Stimulated activated CD4-positive, alpha-beta T cell treated with anti-CD3 and anti-CD28 coated beads, TNF-alpha, amount 100 ng/mL, for 24 hours (primary cell): Measurements from ENCODE around the gene SAC3D1.

Experiments used
- DNase-seq, 3 experiments: peaks; one replicate each; pipeline ENCODE4 v3.0.0-alpha.2; 2020; ENCODE audit warnings: low read depth in 3 of 3

SAC3D1 gene

DNA sequence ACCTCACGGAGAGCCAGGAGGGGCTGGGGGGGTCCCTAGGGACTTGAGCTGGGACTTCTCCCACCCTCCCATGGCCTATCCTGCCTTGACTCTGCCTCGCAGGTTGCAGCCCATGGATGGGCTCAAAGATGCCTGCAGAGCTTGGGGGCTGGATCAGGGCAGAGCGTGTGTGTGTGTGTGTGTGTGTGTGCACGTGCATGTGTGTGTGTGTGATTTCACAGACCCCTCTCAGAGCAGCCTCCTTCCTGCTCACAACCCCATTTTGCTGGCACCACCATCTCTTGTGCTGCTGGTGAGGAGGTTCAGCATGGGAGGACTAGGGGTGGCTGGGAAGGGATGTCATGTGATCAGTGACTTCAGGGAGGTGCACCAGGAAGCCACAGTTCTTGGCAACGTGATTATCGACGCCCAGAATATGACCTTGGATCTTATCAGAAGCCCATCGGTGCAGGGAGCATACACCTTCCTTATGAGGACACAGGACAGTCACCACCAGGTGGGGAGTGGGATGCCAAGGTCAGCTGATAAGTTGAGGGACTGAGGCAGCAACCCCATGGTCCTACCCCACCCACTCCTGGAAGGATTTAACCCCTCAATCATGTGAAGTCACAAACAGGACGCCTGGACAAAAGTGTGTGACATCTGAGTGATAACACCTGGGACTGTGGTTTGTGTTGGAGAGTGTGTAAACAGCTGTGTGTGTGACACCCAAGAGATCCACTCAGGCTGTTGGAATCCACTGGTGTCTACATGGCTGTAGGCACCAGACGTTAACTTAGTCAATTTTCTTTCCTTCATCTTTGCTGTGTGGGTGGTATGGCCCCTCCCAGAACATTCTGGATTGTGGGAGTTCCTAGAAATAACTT, 19.2 kb downstream of the SAC3D1 start:
- no peak for DNase-seq

DNA sequence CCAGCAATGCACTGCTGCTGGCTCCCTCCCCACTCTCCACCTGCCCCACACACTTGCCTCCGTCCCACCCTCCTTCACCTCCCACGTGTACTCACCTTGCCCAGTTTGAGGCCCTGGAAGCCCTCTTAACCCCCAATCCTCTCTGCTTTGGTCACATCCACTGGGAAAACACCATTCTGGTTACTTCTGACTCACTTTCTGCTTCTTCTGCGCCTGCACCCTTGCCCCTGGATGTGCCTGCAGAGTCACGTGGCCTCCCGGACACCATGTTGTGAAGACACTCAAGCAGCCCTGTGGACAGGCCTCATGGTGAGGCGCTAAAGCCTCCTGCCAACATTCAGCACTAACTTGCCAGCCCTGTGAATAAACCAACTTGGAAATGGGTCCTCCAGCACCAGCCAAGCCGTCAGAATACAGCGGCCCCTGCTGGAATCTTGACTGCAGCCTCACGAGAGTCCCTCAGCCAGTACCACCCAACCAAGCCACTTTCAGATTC, 20.0 kb downstream of the SAC3D1 start:
- DNase-seq, result no peak

DNA sequence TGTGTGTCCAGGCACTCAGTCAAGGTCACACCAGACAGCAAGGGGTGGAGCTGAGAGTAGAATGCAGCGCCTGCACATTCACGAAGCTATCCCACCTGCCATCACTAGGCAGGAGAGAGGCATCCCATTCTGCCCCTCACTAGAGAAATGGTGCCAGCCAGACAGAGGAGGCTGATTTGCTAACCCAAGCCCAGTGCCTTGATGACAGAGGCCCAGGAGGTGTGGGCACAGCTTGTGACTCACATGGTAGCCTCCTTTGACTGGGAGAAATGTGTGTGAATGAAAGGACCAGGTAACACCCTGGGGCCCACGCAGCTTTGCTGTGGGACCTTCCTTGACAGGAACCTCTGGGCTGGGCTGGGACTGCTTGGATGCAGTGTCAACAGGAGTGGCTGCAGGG, 22.5 kb downstream of the SAC3D1 start:
- no peak for DNase-seq

DNA sequence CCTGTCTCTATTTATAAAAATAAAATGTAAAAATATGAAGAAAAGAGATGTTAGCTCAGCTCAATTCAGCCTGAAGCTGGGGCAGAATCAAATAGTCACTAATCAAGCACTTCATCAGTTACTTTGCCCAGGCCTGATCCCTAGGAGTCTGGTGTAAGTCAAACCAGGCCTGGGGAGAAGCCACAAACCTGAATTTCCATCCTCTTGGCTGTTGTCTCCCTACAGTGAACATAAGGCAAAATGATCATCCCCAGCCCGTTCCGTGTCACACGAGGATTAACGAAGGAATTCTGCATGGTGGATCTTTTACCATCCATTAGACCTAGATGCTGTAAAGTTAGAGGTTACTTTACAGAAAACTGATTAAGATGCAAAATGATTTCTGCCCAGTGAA, 23.8 kb downstream of the SAC3D1 start:
- DNase-seq, result no peak

DNA sequence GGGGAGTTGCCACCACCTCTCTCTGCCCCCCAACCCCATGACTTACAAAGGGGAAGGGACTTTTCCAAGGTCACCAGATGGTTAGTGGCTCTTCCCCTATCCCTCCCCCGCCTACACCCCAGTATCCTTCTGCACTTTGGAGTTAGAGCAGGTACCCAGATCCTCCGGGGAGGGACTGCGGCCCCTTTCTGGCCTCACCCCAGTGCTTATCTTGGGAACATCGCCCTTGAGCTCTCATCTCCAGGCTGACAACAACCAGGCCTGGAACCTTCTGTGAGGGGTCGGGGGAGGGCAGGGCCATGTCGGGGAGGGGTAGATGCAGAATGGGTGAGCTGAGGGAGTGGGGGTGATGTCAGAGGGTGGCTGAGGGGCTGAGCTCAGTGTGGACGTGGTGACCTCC, 24.8 kb downstream of the SAC3D1 start:
- DNase-seq, result no peak

DNA sequence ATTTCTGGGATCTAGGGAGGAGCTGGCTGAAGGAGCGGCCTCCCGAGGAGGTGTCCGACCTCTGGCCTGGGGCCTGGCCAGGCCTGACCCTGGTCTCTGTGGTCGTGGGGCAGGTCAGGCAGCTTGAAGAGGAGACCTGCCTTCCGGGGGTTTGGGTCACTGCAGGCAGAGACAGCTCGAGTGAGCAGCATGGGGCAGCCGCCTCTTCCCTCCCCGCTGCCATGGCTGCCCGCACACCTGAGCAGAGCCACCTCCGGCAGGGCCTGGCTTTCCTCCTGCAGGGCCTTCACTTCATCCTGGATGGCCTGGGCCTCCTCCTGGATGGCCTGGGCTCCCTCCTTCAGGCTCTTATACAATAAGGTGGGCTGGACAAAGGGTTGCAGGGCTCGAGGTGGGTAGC, 25.3 kb downstream of the SAC3D1 start:
- no peak for DNase-seq

DNA sequence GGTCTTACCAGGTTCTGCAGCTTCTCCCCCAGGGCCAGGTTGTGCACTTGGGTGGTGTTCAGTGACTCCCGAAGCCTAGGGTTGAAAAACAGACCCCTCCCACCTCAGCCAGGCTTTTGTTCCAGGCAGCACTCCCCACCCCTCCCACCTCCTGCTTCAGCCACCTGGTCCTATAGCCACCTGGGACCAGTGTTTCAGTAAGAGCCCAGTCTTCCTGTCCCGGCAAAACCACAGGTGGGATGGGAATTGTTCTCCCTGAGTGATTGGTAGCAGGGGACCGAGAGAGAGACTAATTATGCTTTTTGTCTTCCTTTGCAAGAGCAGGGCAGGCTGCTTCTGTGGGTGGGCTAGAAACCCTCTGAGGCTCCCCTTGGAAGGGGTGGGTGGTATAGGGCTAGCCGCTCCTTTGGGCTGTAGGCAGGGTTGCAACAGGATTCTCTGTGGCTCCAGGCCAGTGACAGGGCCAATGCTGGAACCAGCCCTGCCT, 25.8 kb downstream of the SAC3D1 start:
- no peak for DNase-seq

DNA sequence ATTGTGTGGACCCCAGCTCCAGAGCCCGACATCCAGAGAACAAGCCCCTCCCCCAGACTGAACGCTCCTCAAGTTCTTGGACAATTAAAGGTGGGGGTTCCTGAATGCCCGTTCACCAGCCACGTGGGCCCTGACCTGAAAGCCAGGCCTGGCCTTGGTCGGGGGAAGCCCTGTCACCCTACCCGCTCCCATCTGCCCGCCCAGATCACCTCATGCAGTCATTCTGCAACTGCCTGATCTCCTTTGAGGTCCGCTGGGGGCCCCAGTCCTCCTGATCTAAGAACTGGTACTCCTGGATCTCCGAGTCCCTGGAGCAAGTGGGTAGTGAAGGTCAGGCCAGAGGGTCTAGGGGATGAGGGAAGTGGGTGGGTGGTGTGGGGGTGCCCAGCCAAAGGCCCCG, 26.4 kb downstream of the SAC3D1 start:
- no peak for DNase-seq

DNA sequence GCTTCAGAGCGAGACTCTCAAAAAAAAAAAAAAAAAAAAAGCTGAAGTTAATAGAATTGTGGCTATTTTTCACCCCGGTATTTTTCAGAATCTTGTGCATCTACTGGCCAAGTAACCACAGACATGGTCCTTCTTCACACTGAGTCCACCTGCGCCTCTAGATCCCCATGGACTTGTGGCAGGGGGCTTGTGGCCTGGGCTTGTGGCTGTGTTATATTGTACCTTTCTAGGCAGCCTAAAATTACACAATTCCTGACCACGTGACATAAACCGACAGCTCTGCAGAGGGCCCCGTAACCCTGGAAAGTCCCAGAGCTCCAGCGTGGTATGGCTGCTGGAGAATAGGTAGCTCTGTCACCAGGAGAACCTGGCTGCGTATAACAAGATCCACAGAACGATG, 28.2 kb downstream of the SAC3D1 start:
- DNase-seq, result no peak

DNA sequence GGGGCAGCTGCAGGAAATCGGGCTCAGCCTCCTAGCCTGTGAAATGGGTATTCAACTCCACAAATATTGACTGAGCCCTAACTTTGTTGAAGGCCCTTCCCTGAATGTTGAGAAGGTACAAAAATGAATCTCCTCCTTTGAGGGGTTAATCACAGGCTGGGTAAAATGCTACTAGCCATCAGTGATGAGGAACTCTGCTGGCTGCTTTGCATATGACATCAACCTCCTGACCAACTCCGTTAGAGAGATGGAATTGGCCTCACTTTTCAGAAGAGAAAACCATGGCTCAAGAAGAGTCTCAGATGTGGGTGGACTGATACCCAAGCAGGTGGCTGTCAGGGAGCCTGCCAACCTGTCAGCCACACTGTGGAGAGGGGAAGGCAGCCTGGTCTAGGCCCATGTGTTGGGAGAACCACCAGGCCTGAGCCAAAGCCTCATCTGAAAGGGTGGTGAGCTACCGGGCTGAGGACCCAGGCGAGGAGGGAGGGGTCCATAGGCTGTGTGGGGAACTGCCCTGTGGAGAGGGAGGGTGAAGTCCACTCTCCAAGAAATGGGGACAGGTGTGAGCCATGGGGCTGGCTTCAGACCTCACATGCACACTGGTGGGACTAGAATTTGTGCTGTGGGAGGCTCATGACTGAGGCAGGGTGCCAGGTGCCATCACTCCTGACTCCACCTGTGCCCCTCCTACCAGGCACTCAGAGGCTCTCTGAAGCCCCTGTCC, 31.1 kb downstream of the SAC3D1 start:
- DNase-seq, result no peak

DNA sequence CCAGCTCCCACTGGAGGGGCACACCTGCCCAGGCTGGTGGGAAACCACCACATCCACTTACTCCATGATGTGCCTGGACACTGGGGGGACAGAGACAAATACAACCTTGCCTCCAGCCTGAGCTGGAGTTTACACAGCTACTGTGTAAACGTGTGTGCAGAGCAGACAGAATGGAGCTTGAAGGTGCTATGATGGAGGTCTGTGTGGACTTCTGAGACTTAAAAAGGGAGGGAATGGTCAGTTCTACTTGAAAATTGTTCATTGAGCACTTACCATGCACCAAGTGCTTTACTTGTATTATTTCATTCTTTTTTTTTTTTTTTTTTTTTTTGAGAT, 31.6 kb downstream of the SAC3D1 start:
- no peak for DNase-seq

DNA sequence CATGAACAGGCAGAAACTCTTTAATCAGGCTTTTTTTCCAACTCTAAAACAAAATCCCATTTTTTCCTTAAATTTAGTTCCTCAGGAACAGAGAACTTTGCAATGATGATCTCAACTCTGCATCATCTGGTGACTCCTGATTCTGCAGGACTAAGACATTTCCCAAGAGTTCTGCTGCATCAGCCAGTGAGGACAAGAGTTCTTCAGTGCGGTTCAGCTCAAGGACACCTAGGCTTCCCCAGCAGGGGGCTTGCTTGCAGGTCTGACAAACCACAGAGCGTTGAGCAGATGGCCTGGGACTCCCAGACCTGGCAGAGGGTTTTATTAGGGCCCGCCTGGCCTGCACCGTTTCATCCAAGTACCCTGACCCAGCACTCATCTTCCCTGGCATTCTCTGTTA, 36.4 kb downstream of the SAC3D1 start:
- DNase-seq, result no peak

DNA sequence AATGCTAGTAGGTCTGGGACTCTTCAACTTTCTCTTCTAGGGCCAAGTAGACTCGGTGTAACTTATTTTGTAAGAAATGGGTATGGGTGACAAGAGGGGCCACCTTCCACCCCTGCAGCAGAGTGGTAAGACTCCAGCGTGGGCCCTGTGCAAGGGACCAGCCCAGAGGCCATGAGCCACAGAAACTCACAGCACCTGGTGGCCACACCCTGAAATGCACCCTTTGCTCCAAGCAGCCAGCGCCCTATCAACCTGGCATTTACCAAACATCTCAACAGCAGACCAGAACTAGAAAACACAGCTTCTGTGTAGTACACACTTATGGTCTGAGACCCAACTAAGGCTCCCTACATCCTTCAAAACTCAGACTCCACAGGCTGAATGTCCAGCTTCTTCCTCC, 37.1 kb downstream of the SAC3D1 start:
- peak; percentile 39 to 60 (median 45) for DNase-seq

DNA sequence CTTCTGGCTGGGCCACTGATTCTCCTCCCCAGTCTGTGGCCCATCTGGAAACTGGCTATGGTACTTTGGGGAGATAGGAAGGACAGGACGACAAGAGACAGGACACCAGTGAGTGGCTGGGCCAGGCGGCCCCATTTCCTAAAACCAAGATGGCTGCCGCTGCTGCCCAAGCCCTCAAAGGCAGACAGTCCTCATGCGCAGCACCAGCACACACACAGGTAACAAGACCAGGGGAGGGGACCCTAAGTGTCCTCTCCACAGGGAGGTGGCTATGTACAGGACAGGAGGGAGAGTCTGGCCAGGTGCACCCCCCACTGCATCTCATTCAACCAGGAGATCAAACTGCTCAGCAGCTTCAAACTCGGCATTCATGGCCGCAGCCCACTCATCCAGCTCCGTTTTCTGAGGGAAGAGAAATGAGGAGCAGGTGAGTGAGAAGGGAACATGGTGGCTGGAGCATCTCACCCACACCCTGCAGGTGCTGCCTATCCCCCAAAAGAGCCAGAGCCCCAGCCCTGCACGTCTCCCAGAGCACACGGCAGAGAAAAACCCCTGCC, 37.9 kb downstream of the SAC3D1 start:
- DNase-seq, result no peak

DNA sequence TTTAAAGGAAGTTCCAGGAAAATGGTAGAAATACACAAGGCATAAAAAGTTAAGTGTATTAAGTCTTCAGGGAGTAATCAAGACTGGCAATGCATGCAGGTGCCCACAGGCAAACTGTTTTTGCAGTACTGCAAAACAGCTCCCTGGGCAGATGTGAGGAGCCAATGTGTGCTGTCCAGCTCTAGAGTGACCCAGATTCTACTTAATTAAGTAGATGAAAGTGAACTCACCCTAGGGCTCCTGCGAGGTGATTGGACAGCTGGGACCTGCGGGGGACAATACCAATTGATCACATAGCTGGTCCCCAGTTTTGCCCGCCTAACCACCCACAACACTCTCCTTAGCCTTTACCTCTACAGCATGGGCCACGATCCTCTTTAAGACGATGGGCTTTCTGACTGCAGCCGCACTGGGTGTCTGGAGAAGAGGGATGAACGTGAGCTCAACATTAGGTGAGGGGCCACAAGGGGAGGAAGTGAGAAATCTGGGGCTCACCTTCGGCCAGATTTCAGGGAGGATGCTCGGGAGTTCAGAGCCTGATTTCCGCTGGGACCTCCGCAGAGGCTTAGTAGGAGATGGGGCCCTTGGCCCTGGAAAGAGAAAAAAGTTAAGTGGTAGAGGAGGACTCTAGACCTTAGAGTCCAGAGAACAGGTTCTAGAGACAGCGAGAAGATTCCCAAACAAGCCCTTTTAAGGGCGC, 42.3 kb downstream of the SAC3D1 start:
- DNase-seq, result no peak

DNA sequence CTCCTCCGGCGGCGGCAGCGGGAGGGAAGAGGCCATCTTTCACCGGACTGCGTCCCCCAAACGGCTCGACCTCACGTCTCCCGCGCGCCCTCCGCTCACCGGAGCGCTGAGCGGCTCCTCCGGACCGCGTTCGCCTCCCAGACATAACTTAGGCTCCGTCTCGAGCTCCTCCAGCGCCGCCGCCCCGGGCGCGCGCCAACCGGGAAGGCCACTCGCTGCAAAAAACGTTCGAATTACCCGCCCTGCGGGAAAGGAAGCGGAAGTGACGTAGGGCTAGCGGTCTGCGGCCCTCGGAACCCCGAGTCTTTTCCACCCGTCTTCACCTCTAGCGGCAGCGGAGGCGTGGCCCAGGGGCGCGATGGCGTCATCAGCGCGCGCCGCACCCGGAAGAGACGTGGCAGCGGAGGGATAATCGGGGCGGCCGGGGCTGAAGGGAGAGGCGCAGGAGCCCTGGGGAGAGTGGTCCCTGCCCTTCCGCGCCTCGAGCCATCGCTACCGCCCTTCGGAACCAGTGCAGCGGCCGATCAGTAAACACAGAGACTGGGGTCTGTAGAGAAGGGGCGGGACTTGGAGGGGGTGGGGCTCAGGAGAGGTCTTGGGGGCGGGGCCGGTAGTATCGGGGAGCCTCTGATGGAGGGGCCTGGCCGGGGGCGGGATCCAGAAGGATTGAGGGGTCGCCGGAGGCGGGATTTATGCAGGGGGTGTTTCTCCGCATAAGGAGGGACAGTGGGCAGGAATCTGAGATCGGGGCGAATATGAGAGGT, 43.0 kb downstream of the SAC3D1 start, which contains the start of the genes CDCA5 and ZFPL1:
TSS of gene CDCA5 (minus strand) at position 207 of the 764 bp plus-strand sequence. CDS start at position 145, 62 bp downstream.
TSS of gene ZFPL1 (plus strand) at position 389 of the 764 bp plus-strand sequence. CDS start 477 bp downstream, outside the sequence.
- DNase-seq, result peak; percentile 89 to 95 (median 93)

DNA sequence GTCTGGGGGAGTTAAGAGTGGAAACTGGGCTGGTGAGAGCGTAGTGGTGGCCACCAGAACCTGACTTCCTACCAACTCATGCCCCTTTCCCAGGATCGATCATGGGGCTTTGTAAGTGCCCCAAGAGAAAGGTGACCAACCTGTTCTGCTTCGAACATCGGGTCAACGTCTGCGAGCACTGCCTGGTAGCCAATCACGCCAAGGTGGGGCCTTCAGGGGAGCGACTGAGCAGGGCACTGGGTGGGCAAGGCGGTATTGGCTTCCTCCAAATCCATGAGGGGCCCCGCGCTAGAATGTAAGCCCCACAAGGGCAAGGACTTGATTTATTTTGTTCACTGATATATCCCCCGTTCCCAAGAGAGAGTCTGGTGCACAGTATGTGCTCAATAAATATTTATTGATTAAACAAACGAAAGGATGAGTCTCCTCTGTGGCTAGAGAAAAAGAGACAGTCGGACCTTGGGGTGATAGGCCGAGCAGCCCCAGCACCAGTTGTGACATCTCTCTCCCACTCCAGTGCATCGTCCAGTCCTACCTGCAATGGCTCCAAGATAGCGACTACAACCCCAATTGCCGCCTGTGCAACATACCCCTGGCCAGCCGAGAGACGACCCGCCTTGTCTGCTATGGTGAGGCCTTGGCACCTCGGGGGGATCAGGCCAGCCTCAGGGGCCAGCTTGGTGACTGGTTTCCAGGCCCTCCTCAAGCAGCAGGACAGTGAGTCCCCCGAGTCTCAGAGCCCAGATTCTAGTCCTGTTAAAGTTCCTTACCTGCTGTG, 43.8 kb downstream of the SAC3D1 start:
- DNase-seq, result no peak

DNA sequence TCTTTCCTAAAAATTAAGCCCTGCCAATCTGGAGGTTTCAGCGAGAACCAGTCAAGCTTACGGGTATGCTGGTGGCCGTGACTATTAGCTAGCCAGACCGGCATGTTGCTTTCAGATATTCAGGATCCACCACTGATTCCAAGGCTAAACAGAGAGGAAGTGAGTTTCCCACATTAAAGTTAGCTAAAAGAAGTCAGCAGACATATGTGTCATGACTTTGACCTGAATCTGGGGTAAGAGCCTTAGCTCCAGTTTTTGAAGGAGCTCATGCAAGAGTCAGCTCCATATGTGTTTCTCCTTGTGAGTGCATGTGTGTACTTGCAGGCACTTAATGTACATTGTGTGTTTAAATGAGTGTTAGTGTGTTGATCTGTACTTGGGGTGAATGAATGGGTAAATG, 44.4 kb downstream of the SAC3D1 start:
- DNase-seq, result no peak

DNA sequence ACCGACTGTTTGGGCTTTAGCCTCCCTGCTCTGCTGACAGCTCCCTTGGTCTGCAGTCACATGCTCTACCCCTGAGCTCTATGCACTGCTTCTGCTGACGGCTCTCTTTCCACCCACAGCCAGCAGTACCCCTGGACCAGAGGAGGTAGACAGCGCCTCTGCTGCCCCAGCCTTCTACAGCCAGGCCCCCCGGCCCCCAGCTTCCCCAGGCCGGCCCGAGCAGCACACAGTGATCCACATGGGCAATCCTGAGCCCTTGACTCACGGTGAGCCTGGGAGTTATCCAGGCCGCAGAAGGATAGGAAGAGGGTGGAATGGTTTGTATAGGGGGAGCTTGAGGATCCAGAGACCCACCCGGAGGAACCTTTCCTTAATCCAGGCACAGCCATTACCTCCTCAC, 45.8 kb downstream of the SAC3D1 start:
- no peak for DNase-seq

DNA sequence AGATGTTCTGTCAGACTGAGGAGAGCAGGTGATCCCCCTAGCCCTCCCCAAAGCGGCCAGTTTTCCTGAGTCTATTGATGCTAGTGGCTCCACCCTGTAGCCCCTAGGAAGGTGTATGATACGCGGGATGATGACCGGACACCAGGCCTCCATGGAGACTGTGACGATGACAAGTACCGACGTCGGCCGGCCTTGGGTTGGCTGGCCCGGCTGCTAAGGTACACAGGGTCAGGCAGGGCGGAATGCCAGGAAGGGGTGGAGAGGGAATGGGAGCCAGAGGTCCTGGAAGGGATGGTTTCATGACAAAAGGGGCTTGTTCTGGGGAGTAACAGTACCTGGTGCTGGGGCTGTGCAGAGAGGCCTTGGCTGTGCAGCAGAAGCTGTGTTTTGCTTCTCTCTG, 46.2 kb downstream of the SAC3D1 start:
- no peak for DNase-seq
